Effector memory CD4-positive, alpha-beta T cell (primary cell): ENCODE data around the gene CHRND.

Source experiments
- DNase-seq, 3 donors: peaks; one replicate each; pipeline ENCODE4 v3.0.0-alpha.2; 2020
- H3K27ac ChIP-seq: 2 replicates; pipeline ENCODE4 v1.7.0; 2013; ENCODE audit warnings: mild to moderate bottlenecking, low read length, moderate library complexity; ENCODE audit not compliant: insufficient read depth, poor library complexity, severe bottlenecking
- H3K27me3 ChIP-seq: replicated peaks from 2 replicates; pipeline ENCODE4 v1.7.0; 2013; ENCODE audit warnings: mild to moderate bottlenecking, low read length; ENCODE audit not compliant: insufficient read depth, control insufficient read depth, poor library complexity, severe bottlenecking
- H3K36me3 ChIP-seq: 2 replicates; pipeline ENCODE4 v1.7.0; 2013; ENCODE audit warnings: mild to moderate bottlenecking, low read length, moderate library complexity; ENCODE audit not compliant: control insufficient read depth, insufficient read depth
- H3K4me1 ChIP-seq: 2 replicates; pipeline ENCODE4 v1.7.0; 2013; ENCODE audit warnings: low read length, mild to moderate bottlenecking; ENCODE audit not compliant: control insufficient read depth, insufficient read depth, poor library complexity, severe bottlenecking
- H3K4me3 ChIP-seq: 2 replicates; pipeline ENCODE4 v1.7.0; 2013; ENCODE audit warnings: low read length, low read depth, mild to moderate bottlenecking; ENCODE audit not compliant: insufficient read depth, poor library complexity, severe bottlenecking
- H3K9me3 ChIP-seq: 2 replicates; pipeline ENCODE4 v1.7.0; 2013; ENCODE audit warnings: mild to moderate bottlenecking, low read length, moderate library complexity; ENCODE audit not compliant: control insufficient read depth

Gene CHRND

DNA sequence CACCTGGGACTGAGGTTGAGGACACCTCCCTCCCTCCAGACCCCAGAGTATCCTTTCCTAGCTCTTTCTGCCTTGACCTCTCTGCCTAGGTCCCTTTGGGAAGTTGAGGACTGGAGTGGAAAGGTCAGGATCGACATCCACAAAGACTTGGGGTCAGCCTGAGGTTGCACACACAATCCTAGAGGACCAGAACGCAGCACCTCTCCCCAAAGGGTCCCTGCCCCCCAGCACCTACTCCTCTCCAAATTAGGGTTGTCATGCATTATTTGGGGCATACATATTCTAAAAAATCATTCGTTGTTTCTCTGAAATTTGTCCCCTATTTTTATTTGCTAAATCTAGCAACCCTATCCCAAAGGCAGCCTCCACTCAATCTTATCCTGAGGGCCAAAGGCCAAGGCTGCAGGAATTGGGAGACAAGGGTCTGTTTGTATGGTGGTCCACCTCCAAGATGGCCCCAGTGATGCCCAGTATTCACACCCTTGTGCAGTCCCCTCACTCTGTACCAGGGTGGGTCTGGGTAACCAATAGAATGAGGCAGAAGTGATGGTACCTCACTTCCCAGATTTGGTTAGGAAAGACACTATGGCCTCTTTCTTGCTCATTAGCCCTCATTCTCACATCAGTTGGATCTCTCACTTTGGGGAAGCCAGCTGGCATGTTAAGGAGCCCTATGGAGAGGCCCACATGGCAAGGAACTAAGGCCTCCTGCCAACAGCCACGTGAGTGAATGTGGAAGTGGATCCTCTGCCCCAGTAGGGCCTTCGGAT, 10.0 kb downstream of the CHRND start:
- Histone ChIP-seq H3K4me1 (no peaks in the 10 kb centered on the region), H3K27me3 (no peaks in the 10 kb centered on the region), H3K4me3 (no peak overlapping the region), H3K36me3 (no peaks in the 10 kb centered on the region), H3K9me3 (no peaks in the 10 kb centered on the region), H3K27ac (no peak overlapping the region)
- no peak for DNase-seq

- H3K36me3 ChIP-seq, result no peaks in the 10 kb centered on the region
- no peak for DNase-seq
- no peaks in the 10 kb centered on the region for H3K4me1 ChIP-seq
- H3K27ac ChIP-seq, result no peak overlapping the region
- H3K4me3 ChIP-seq, result no peak overlapping the region
- H3K27me3 ChIP-seq, result no peaks in the 10 kb centered on the region
- no peaks in the 10 kb centered on the region for H3K9me3 ChIP-seq
These were observed 11.1 kb downstream of the CHRND start for GRCh38 chr2:232537079-232537478.

- Histone ChIP-seq H3K27me3 (no peaks in the 10 kb centered on the region), H3K4me1 (no peaks in the 10 kb centered on the region), H3K27ac (no peak overlapping the region), H3K4me3 (no peak overlapping the region), H3K36me3 (no peaks in the 10 kb centered on the region), H3K9me3 (no peaks in the 10 kb centered on the region)
- no peak for DNase-seq
These were observed 11.5 kb downstream of the CHRND start for GRCh38 chr2:232537499-232537898.

DNA sequence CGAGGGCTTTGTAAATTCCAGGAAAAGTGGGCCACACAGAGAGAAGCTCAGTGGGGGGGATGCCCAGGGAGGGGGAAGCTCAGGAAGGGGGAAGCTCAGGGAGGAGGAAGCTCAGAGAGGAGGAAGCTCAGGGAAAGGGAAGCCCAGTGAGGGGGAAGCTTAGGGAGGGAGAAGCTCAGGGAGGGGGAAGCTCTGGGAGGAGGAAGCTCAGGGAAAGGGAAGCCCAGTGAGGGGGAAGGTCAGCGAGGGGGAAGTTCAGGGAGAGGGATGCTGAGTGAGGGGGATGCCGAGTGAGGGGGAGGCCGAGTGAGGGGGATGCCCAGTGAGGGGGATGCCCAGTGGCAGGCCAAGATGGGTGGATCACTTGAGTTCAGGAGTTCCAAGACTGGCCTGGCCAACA, 12.7 kb downstream of the CHRND start:
- Histone ChIP-seq H3K27me3 (no peaks in the 10 kb centered on the region), H3K27ac (no peak overlapping the region), H3K4me1 (no peaks in the 10 kb centered on the region), H3K36me3 (no peaks in the 10 kb centered on the region), H3K4me3 (no peak overlapping the region), H3K9me3 (no peaks in the 10 kb centered on the region)
- no peak for DNase-seq

- Histone ChIP-seq H3K9me3 (no peaks in the 10 kb centered on the region), H3K4me1 (no peaks in the 10 kb centered on the region), H3K4me3 (no peak within 1 kb of the TSS), H3K36me3 (no peaks in the 10 kb centered on the region), H3K27me3 (no peaks in the 10 kb centered on the region), H3K27ac (no peak within 1 kb of the TSS)
- no peak for DNase-seq
These were observed 13.6 kb downstream of the CHRND start, which contains the start of gene CHRNG for GRCh38 chr2:232539298-232540231. TSS of gene CHRNG (plus strand) at chr2:232539692. CDS start at chr2:232539748, 56 bp downstream.

DNA sequence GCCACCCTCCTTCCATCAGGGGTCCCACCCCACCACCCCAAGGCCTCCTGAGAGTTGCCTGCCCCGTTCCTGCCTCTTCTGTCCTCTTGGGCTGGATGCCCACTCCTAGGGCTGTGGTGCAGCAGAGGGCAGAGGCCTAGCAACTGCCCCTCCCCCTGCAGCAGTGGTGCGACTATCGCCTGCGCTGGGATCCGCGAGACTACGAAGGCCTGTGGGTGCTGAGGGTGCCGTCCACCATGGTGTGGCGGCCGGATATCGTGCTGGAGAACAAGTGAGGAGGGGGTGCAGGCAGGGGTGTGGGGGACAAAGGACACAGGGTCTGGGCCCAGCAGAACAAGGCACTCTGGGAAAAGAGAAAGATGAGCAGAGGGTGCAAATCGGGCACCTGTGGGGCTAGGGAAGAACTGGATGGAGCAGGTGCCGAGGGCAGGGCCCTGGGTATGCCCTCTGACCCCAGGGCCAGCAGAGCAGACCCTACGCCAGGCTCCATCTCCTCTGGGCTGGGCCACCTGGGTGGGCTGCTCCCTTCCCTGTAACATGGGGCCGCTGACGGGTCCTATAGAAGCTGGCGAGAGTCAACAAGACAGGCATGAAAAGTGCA, 14.6 kb downstream of the CHRND start:
- Histone ChIP-seq H3K4me3 (no peak overlapping the region), H3K27me3 (no peaks in the 10 kb centered on the region), H3K9me3 (no peaks in the 10 kb centered on the region), H3K36me3 (peaks cover 2% of the 10 kb centered on the region), H3K4me1 (no peaks in the 10 kb centered on the region), H3K27ac (no peak overlapping the region)
- DNase-seq, result no peak

DNA sequence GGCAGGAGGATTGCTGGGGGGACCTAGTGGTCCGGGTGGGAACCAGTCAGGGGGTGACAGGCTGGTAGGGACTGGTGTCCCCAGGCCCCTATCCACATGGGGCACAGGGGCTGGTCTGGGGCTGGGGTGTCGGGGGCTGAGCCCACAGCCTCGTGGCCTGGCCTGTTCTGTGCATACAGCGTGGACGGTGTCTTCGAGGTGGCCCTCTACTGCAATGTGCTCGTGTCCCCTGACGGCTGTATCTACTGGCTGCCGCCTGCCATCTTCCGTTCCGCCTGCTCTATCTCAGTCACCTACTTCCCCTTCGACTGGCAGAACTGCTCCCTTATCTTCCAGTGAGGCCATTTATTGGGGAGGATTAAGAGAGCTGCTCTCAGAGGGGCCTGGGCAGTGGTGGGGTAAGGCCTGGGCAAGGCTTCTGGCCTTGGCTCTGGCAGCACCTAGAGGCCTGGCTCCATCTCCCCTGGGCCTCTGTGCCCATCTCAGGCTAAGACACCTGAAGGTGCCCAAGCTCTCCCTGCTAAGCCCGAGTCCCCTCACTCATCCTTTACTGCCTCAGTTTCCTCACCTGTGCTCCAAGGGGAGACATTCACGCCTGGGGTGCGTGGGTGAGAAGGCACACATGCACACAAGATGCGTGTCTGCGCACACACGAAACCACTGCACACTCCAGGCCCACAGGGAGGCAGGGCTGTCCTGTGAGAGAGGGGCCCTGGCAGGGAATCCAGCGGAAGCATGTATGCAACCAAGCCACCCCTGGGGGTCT, 15.4 kb downstream of the CHRND start:
- Histone ChIP-seq H3K9me3 (no peaks in the 10 kb centered on the region), H3K27me3 (no peaks in the 10 kb centered on the region), H3K4me1 (no peaks in the 10 kb centered on the region), H3K4me3 (no peak overlapping the region), H3K36me3 (peaks cover 2% of the 10 kb centered on the region), H3K27ac (no peak overlapping the region)
- DNase-seq, result no peak

GRCh38 chr2:232541961-232542714, 16.2 kb downstream of the CHRND start:
- no peak overlapping the region for H3K4me3 ChIP-seq
- H3K27me3 ChIP-seq, result no peaks in the 10 kb centered on the region
- H3K36me3 ChIP-seq, result peaks cover 2% of the 10 kb centered on the region
- H3K9me3 ChIP-seq, result no peaks in the 10 kb centered on the region
- H3K4me1 ChIP-seq, result peaks cover 2% of the 10 kb centered on the region
- DNase-seq, result no peak
- H3K27ac ChIP-seq, result no peak overlapping the region
